ENCODE results near the gene TNS1.
A peak's percentile ranks its signal among the peaks of the same experiment; 100 is the strongest.
"Not testable (repeated sequence)": the region's sequence is repeated elsewhere in the genome, so short reads cannot be mapped to it uniquely, and the experiment has no call there.

Gene TNS1

GRCh38 chr2:218002845-218003180 lies at the start of gene TNS1:
Gene TNS1, minus strand, starts transcription at chr2:218002995. Its CDS starts 123 bp downstream, at chr2:218002872.
- DNase-seq = no peak

GRCh38 chr2:218051903-218052302 lies 49.1 kb upstream of the TNS1 start:
- DNase-seq = no peak

- no peak for DNase-seq
Observed at GRCh38 chr2:218047536-218048225, 44.9 kb upstream of the TNS1 start.

- peak in 1 of 3 experiments; percentile 37 for DNase-seq
Observed at GRCh38 chr2:218046238-218046637, 43.4 kb upstream of the TNS1 start.

- DNase-seq = not testable (repeated sequence)
Observed at GRCh38 chr2:218044599-218044998, 41.8 kb upstream of the TNS1 start.

GRCh38 chr2:218043701-218044109 lies 40.9 kb upstream of the TNS1 start:
- DNase-seq = no peak

GRCh38 chr2:218043100-218043499 lies 40.3 kb upstream of the TNS1 start:
- DNase-seq = no peak

- DNase-seq = no peak
Observed at GRCh38 chr2:218041302-218042168, 38.7 kb upstream of the TNS1 start.

GRCh38 chr2:218040883-218041282 lies 38.1 kb upstream of the TNS1 start:
- DNase-seq = no peak

- DNase-seq = peak in 1 of 3 experiments; percentile 28
Observed at GRCh38 chr2:218039171-218039570, 36.4 kb upstream of the TNS1 start.

- no peak for DNase-seq
Observed at GRCh38 chr2:218036371-218036770, 33.6 kb upstream of the TNS1 start.

- no peak for DNase-seq
Observed at GRCh38 chr2:218035463-218036100, 32.8 kb upstream of the TNS1 start.

GRCh38 chr2:218034497-218035213 lies 31.9 kb upstream of the TNS1 start:
- peak; percentile 1 to 58 (median 38) for DNase-seq

GRCh38 chr2:218033590-218034496 lies 31.0 kb upstream of the TNS1 start:
- no peak for DNase-seq

- no peak for DNase-seq
Observed at GRCh38 chr2:218033208-218033589, 30.4 kb upstream of the TNS1 start.

- no peak for DNase-seq
Observed at GRCh38 chr2:218032336-218033171, 29.8 kb upstream of the TNS1 start.

- DNase-seq = no peak
Observed at GRCh38 chr2:218031771-218032257, 29.0 kb upstream of the TNS1 start.

GRCh38 chr2:218031261-218031660 lies 28.5 kb upstream of the TNS1 start:
- DNase-seq = no peak

GRCh38 chr2:218030409-218031195 lies 27.8 kb upstream of the TNS1 start:
- no peak for DNase-seq
